GM19467 (cell line): ENCODE data around the gene PPP3R1.

Experiments
- ATAC-seq: cut with Tn5 transposase; IDR thresholded peaks from one replicate; pipeline ENCODE4 v1.9.1; 2021; ENCODE audit warnings: mild to moderate bottlenecking, moderate library complexity; ENCODE audit not compliant: unreplicated experiment

The PPP3R1 gene

DNA sequence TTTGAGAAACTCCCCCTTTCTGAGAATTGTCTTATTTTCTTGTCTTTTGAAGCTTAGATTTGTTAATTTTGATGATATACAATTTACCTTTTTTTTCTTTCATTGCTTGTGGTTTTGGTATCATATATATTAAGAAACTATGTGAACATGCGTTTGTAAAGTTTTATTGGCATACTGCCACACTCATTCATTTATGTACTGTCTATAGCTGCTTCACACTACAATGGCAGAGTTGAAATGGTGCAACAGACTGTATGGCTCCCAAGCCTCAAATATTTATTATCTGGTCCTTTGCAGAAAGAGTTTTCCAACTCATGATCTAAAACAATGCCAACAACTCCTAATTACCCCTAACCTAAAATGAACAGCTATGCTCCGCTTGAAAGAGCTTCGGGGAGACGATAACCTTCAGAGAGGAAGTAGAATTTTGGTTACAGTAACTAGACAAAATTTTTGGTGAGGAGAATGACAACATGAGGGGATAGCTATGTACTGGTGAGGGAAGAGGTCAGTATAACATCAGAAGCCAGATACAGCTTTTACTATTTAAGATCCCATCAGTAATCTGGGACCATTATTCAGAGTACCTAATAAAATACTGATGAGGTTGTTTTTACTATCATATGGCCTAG, 16.1 kb downstream of the PPP3R1 start:
- ATAC-seq = no peak

DNA sequence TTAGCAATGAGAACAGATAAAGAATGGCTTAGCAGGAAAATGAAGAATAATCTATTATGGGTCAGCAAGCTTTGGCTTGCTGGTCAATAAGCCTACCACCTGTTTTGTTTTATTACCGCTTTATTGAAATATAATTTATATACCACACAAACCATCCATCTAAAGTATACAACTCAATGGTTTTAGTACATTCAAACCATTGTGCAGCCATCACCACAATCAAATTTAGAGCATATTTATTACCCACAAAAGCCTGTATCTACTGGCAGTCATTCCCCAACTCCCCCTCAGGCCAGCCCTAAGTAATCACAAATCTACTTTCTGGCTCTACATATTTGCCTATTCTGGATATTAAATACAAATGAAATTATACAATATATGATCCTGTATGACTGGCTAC, 17.2 kb downstream of the PPP3R1 start:
- no peak for ATAC-seq

DNA sequence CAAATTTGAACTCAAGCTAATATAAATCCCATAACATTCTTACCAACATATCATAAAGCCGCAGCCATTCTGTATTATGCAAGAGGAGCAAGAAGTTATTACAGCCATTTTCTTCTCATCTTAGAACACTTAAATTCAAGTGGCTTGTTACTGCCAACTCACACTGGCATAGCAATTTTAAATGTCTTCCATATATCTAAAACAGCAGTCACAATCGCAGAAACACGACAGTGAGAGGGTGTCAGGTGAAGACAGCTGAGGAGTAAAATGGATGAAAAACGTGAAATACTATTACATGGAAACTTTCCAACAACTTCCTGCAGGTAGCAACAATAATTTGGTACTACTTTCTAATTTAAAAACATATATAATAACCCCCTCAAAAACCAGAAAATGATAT, 17.9 kb downstream of the PPP3R1 start:
- no peak for ATAC-seq

DNA sequence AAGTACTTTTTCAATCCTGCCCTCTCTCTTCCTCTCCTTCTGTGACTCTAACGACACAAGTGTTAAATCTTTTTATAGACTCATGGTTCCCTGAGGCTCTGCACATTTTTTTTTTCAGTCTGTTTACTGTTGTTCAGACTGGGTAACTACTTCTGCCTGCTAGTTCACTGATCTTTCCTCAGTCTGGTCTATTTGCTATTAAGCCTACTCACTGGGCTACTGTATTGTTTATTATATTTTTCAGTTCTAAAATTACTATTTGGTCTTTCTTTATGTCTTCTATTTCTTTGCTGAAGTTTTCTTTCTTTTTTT, 21.3 kb downstream of the PPP3R1 start:
- no peak for ATAC-seq

DNA sequence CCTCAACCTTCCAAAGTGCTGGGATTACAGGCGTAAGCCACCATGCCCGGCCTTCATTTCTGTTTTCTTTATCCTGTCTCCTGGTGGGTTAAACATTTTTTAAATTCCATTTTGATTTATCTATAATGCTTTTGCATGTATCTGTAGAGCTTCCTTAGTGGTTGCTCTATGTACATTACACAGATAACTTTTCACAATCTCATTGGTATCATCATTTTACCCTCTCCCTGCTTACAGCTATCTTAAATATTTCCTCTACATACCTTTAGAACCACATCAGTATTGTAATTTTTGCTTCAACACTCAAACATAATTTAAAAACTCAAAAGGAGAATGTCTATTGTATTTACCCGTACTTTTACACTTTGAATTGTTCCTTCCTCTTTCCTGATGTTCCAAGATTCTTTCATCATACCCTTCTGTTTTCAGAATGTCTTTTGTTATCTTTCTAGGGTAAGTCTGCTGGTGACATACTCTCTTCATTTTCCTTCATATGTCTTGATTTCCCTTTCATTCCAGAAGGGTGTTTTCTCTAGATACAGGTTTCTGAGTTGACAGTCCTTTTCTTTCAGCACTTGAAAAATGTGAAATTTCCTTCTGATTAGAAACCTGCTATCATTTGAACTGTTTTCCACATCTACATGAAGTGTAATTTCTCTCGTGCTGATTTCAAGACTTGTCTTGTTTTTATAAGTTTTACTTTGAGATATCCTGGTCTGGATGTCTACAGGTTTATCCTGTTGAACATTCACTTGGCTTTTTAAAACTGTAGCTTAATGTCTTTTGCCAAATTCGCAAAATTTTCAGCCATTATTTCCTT, 21.9 kb downstream of the PPP3R1 start:
- no peak for ATAC-seq

DNA sequence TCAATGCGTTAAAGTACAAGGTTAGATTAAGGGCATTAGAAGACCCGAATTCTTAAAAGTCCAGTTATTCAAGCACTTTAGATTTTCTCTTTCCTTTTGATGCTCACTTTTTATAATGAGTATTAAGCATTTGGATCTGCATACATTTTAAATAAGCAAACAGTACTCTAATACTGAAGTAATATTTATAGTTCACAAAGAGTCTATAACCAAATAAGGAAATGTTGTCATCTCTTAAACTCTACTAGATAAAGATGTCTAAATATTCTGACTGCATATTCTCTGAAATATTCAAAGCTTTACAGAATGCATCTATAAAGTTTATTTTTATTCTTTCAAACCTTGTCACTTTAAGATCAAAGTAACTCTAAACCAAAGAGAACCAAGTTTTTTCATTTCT, 25.5 kb downstream of the PPP3R1 start:
- no peak for ATAC-seq

DNA sequence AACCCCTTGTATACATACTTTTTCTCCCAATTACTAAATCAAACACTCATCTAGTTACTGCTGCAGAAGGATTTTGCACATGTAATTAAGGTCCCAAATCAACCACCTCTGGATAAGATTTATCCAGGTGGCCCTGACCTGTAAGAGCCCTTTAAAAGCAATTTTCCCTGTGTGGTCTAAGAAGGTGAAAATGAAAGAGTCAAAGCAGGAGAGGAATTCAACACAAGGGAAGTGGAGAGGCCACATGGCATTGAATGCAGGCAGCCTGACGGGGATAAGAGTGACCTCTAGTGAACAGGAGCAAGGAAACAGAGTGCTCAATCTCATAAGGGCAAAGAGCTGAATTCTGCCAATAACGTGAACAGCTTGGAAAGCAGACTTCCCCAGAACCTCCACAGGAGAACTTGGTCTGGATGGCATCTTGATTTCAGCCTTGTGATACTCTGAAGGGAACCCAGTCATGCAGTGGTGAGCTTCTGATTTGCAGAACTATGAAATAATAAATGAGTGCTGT, 27.2 kb downstream of the PPP3R1 start:
- peak; percentile 64 for ATAC-seq

DNA sequence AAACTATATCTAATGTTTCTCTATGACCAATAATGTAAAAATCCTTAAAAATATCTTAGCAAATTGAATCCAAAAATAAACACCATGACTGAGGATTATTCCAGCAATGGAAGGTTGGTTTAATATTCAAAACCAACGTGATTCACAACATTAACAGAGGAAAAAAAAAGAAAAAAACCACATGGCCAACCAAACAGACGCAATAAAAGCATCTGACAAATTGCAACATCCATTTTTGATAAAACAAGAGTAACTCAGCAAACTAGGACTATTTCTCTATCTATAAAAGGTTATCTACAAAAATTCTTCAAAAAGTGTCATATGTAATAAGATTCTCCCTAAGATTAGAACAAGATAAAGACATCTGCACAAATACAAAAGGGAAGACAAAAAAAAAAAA, 28.9 kb downstream of the PPP3R1 start:
- no peak for ATAC-seq

DNA sequence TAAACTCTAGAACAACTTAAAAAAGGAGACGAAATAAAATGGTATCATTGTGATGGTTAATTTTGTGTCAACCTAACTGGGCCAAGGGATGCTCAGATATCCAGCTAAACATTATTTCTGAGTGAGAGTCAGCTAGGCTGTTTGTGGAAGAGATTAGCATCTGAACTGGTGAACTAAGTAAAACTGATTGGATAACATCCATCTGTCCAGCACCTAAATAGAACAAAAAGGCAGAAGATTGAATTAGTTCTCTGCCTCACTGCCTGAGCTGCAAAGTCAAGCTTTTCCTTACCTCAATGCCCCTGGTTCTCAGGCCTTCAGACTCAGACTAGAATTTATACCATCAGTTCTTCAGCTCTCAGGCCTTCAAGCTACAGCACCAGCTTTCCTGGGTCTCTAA, 30.0 kb downstream of the PPP3R1 start:
- ATAC-seq = no peak

DNA sequence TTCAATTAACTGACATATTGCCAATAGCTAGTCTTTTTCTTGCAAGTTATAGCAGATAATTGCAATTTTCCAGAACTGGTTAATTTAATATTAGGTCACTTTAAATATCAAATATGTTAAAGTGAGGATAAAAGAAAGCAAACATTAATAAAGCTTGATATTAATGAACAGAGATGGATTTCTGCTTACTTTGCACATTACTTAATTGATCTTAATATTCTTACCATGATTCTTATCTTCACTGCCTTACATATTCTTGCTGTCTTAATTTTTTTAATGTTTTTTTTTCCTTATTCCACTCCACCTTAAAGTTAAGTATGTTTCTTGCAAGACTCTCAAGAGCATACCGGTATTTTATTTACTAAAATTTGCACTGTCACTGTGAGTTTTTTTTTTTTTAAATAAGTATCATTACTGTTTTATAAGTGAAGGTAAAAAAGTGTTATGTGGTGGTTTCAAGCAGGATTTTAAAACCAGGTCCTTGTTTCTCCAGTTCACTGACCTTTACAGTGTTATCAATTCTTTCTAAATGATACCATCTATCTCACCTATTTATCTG, 33.9 kb downstream of the PPP3R1 start:
- ATAC-seq = no peak

DNA sequence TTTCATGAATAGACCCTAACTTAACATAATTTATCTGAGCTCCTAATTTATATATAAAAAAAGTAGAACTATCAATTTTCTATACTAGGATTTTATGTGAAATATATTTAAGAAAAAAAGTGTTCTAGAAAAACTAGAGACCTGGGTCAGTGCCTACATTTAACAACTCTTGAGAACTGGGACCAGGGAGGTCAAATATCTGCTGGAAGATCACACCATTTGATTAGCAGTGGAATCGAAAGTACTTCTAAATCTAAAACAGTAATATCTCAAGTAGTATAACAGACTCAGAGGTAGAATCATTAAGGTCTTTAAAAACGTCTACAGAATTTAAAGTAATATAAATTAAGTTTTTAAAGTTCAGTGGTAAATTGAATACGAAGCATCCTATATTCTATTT, 34.6 kb downstream of the PPP3R1 start:
- no peak for ATAC-seq

DNA sequence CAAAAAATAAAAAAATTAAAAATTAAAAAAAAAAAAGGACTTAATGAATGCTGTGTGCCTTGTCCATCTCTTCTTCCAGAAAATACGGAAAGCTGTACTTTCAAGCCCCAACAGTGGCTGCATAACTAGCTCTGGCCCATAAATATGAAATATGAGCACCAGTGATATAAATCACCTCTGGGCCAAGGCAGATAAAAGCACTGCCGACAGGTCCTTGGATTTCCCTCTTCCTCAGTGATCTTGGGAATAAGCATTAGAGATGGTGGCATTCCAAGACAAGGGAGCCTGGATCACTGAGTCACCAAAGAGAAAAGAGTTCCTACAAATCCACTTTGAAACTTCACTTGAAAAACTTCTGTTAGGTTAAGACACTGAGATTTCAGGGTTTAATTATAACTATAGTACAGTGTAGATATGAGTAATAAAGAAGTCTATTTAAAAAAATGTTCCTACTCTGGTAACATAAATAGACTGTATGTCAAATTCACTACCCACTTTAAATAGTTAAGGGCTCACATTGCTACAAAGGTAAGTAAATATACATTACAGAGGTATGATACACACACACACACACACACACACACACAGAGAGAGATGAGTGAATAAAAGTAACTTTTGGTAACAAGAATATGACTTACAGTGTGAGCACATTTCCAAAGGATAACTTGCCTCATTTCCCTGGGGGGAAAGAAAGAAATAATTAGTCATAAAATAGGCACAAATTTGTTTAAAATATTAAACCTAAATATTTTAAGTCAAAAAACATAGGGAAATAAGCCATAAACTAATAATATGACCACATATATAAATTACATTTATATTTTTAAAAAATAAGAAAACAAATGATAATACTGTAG, 35.6 kb downstream of the PPP3R1 start:
- ATAC-seq = no peak

DNA sequence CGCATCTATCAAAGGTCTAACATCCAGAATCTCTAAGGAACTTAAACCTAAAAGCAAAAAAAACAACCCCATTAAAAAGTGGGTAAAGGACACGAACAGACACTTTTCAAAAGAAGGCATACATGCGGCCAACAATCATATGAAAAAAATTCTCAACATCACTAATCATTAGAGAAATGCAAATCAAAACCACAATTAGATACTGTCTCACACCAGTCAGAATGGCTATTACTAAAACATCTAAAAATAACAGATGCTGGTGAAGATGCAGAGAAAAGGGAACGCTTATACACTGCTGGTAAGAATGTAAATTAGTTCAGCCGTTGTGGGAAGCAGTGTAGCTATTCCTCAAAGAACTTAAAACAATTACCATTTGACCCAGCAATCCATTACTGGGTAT, 38.0 kb downstream of the PPP3R1 start:
- ATAC-seq = peak; percentile 79

DNA sequence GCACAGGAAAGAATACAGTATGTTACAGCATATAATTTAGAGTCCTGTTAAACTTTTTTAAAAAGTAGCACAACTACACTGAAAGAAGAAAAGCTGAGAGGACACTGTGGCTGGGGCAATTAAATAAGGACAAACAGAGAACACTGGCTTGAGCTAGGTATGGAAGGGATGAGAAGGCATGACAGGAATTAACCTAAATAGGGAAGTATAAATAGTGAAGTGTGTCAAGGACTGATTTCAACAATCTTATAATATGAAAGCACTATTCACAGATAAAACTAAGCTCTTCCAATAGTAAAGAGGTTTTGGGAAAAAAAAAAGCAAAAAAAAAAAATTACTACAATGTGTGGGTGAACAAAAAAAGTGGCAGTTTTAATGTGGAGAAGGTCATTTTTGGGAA, 45.5 kb downstream of the PPP3R1 start:
- ATAC-seq = no peak

DNA sequence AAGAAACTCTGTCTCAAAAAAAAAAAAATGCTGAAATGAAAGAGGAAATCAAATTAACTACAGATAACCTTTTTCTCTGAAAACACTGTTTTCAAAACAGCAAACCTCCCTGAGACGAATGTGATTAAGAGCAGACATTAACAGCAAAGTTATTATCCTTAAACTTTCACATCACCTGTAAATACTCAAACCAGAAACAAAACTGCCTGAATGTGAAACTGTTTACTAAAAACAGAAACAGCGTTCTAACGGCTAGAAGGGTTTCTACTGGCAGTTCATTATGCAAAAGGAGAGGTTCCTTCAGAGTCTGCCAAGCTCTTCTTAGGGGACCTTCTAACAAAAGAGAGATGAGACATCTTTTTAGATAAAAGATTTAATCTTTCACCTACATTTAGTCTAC, 48.7 kb downstream of the PPP3R1 start:
- ATAC-seq = peak; percentile 90

DNA sequence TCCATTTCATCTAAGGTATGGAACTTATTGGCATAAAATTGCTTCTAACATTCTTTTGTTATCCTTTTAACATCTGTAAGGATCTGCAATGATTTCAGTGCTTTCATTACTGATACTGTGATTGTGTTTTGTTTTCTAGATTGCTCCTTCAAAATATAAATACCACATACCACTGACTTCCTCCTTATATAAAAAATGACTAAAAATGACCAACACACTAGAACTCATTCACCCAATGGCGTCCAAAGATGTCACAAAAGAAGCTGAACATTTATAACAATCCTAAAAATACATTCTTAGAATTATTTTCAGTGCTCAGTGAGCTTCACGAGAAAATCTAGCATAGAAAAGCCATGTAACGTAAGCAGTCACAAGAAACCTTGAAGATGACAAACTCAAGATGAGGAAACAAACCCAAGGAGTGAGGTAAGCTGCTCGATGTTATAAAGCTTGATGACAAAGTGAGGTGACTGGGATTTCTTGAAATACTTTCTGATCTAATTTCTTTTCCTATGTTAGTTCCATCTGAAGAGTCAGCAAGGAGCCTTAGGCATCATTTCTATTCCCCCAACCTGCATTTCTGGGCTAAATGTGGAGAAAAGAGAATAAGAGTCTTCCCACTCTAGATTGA, 52.1 kb downstream of the PPP3R1 start:
- ATAC-seq = no peak

DNA sequence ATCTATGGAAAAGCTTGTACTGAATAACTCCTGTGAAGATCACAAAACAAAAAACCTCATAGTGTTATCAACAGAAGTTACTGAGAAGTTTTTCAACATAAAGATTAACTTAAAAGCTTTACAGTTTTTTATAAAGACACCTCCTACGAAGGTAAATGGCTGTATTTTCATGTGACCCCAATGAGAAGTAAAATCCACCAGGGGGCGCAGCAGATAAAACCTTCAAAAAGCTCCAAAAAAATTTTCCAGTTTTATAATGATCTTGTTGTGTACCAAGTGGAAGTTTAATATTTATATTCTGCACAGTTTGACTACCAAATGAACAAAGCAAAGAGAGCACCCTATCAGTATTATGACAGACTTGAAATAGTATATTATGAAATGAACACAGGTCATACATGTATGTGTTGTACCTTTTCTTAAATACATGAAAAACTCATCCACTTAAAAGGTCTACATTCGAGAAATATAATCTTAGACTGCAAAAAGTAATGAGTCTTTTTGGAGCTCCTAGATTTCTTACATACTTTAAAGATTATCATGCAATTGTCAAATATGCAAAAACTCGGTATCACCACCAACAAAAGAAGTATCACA, 56.1 kb downstream of the PPP3R1 start:
- no peak for ATAC-seq

DNA sequence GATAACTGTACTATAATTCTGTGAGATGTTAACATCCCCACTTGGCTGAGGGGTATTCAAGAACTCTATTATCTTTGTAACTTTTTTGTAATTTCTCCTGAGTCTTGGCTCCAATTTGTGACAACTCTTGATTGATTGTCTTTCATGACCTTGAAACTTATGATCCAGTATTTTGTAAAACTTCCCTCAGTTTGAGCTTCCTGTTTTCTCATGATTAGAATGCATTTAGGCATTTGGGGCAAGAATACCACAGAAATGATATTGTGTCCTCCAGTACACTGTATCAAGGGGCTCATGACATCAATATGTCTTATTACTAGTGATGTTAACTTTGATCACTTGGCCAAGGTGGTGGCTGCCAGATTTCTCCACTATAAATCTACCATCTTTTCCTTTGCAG, 57.2 kb downstream of the PPP3R1 start:
- ATAC-seq = no peak

DNA sequence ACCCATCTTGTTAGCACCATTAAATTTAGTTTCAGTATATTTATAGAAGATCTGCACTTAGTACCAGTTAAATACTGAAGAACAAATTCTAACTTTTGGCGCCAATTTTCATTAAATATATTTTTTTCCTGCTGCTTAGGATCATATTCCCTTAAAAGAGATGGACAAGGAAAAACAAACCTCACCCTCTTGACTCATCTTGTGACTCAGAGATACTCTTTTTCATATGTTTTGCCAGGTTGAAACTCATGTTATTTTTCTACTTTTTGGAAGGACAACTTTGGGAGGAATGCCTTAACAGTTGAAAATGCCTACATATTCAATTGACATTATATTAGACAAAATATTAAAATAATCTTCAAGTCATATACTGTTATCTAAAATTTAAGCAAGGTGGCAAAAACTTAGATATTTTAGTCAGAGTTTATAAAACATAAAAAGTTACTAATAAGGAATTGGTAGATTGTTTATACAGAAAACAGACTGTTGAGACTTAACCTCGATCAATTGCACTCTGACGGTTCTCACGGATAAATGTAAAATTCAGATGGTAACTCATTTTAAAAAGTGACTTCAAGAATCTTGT, 58.5 kb downstream of the PPP3R1 start:
- no peak for ATAC-seq

DNA sequence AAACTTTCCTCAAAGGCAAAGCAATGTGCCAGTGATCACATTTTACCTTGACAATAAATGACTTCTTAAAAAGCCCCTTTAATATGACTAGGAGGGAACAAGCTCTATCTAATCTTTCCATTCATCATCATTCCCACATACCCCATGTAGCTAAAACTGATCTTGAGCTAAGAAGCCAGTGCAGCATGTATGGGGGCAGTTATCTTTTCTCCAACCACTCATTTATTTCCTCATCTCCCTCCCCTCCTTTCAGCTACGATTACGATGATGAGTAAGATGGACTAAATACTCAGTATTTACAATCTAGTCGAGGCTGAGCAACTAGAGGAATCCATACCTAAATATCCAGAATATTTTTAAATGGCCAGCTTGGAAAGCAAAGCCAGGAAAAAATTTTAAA, 59.2 kb downstream of the PPP3R1 start:
- ATAC-seq = no peak
